ENCODE data around the gene ATN1. TPM values are rescaled to one million over a fixed set of nuclear protein-coding genes. Genes with fewer than 3 reads are reported as not detected.
A peak's percentile ranks its signal among the peaks of the same experiment; 100 is the strongest.

Gene ATN1
- total RNA-seq, 1 experiment from 2014 or later = 62.0 TPM

DNA sequence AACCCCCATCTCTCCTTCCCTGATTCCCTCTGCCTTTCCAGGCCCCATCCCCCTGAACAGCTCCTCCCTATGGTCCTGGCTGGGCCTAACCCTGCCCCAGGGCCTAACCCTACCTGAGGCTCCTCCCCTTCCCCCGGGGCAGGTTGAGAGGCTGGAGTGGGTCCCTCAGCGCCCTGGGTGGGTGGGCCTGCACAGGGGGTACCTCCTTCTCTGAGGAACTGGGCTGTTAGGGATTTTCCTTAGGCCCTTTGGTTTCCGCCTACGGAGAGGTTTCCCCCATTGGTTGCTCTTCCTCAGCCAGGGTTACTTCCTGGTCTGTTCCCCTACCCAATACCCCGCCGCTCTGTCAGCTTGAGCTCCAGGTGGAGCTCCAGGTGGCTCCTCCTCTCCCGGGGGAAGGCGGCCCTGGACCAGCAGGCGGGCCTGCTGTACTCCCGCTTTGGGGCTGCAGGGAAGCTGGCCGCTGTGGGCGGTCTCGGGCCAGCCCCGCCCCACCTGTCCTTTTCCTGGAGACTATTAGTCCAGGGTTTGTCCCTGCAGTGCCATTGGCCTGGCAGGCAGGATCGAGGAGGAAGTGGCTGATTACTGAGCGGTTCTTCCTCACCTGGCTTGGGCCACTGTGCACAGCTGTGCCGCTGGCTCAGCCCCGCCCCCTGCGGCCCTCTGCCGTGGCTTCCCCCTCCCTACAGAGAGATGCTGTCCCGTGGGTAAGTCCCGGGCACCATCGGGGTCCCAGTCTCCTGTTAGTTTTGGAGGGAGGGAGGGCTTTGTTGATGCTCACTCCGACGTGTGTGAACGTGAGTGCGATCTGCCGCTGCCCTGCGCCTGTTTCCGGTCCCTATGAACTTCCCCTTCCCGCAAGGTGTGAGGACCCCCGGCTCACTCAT is 18.5 kb downstream of the ATN1 start:
- Mint-ChIP-seq H3K36me3 (ENCODE audit: insufficient read depth, unreplicated experiment) (peaks cover 71% of the 10 kb centered on the region), H3K9me3 (ENCODE audit: low read depth, unreplicated experiment) (no peaks in the 10 kb centered on the region), H3K4me3 (ENCODE audit: low read depth, unreplicated experiment) (peak overlapping the region; percentile 87), H3K4me1 (ENCODE audit: low read depth, unreplicated experiment) (peaks cover 49% of the 10 kb centered on the region), H3K27me3 (ENCODE audit: unreplicated experiment) (peaks cover 13% of the 10 kb centered on the region), H3K27ac (ENCODE audit: unreplicated experiment) (peak overlapping the region; percentile 100)
- intact Hi-C loops (cut with micrococcal nuclease; ENCODE audit: unreplicated experiment) = loop anchor here (5.0 kb wide), 1 partner anchor 166 kb away; no protein-coding TSS in a partner anchor
- TF ChIP-seq, protein P1, sequence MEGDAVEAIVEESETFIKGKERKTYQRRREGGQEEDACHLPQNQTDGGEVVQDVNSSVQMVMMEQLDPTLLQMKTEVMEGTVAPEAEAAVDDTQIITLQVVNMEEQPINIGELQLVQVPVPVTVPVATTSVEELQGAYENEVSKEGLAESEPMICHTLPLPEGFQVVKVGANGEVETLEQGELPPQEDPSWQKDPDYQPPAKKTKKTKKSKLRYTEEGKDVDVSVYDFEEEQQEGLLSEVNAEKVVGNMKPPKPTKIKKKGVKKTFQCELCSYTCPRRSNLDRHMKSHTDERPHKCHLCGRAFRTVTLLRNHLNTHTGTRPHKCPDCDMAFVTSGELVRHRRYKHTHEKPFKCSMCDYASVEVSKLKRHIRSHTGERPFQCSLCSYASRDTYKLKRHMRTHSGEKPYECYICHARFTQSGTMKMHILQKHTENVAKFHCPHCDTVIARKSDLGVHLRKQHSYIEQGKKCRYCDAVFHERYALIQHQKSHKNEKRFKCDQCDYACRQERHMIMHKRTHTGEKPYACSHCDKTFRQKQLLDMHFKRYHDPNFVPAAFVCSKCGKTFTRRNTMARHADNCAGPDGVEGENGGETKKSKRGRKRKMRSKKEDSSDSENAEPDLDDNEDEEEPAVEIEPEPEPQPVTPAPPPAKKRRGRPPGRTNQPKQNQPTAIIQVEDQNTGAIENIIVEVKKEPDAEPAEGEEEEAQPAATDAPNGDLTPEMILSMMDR (IDR thresholded peaks at IDR 0.05; ENCODE audit: unreplicated experiment) = no peak
- DNase-seq = peak; percentile 98
- CTCF ChIA-PET = interaction anchor here (0.9 to 4.3 kb wide), 9 partner anchors 9 to 162 kb away, joined by 3 to 90 read pairs (median 7); partner anchors contain the start of genes C1RL, LPCAT3 and SPSB2
- no TSS peak for BruUV-seq (replicated peaks)

DNA sequence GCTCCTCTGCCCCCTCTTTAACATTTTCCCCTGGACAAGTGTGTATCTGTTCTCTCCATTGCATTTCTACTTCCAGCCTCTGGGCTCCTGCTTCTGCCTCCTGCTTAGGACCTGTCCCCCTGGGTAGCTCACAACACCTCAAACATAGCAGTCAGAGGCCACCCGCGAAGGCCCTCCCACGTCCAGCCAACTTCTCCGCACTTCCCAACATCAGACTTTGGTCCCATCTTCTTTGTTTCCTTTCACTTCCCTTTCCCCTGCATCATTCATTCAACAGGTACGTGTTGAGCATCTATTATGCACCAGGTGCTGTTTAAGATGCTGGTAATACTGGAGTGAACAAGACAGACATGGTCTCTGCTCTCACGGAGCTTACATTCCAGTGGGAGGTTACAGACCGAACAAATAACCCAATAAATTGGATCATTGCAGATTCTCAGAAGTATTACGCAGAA is 19.2 kb downstream of the ATN1 start:
- peak overlapping the region; percentile 100 for H3K27ac Mint-ChIP-seq (ENCODE audit: unreplicated experiment)
- peaks cover 49% of the 10 kb centered on the region for H3K4me1 Mint-ChIP-seq (ENCODE audit: low read depth, unreplicated experiment)
- intact Hi-C loops (cut with micrococcal nuclease; ENCODE audit: unreplicated experiment) = loop anchor here (5.0 kb wide), 1 partner anchor 165 kb away; no protein-coding TSS in a partner anchor
- CTCF ChIA-PET = interaction anchor here (0.7 to 4.3 kb wide), 6 partner anchors 16 to 161 kb away, joined by 3 to 90 read pairs (median 8); partner anchors contain the start of genes C1RL and LPCAT3
- TF ChIP-seq, protein P1 (IDR thresholded peaks at IDR 0.05; ENCODE audit: unreplicated experiment) = no peak
- peak overlapping the region; percentile 87 for H3K4me3 Mint-ChIP-seq (ENCODE audit: low read depth, unreplicated experiment)
- peaks cover 65% of the 10 kb centered on the region for H3K36me3 Mint-ChIP-seq (ENCODE audit: insufficient read depth, unreplicated experiment)
- peaks cover 13% of the 10 kb centered on the region for H3K27me3 Mint-ChIP-seq (ENCODE audit: unreplicated experiment)
- DNase-seq = no peak
- no TSS peak for BruUV-seq (replicated peaks)
- no peaks in the 10 kb centered on the region for H3K9me3 Mint-ChIP-seq (ENCODE audit: low read depth, unreplicated experiment)

DNA sequence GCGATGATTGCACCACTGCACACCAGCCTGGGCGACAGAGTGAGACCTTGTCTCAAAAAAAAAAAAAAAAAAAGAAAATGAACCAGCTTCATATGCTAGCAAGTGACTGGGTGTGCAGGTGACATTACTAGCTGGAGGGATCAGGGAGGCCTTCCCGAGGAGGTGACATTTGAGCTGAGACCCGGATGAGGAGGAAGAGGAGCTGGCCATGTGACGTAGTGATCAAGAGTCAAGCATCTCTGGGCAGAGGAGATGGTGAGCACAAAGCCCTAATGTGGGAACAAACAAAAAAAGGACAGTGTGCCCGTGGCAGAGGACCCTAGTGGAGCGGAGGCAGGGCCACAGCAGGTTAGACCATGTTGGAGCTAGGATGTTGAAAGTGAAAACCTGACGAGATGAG is 19.9 kb downstream of the ATN1 start:
- no TSS peak for BruUV-seq (replicated peaks)
- Mint-ChIP-seq H3K4me1 (ENCODE audit: low read depth, unreplicated experiment) (peaks cover 49% of the 10 kb centered on the region), H3K9me3 (ENCODE audit: low read depth, unreplicated experiment) (no peaks in the 10 kb centered on the region), H3K36me3 (ENCODE audit: insufficient read depth, unreplicated experiment) (peaks cover 58% of the 10 kb centered on the region), H3K27ac (ENCODE audit: unreplicated experiment) (no peak overlapping the region), H3K27me3 (ENCODE audit: unreplicated experiment) (peaks cover 13% of the 10 kb centered on the region), H3K4me3 (ENCODE audit: low read depth, unreplicated experiment) (no peak overlapping the region)
- TF ChIP-seq, protein P1 (IDR thresholded peaks at IDR 0.05; ENCODE audit: unreplicated experiment) = no peak
- no peak for DNase-seq
- intact Hi-C loops (cut with micrococcal nuclease; ENCODE audit: unreplicated experiment) = loop anchor here (5.0 kb wide), 1 partner anchor 165 kb away; no protein-coding TSS in a partner anchor
- CTCF ChIA-PET = interaction anchor here (0.7 kb wide), 2 partner anchors 58 to 79 kb away, joined by 3 read pairs; no protein-coding TSS in a partner anchor

DNA sequence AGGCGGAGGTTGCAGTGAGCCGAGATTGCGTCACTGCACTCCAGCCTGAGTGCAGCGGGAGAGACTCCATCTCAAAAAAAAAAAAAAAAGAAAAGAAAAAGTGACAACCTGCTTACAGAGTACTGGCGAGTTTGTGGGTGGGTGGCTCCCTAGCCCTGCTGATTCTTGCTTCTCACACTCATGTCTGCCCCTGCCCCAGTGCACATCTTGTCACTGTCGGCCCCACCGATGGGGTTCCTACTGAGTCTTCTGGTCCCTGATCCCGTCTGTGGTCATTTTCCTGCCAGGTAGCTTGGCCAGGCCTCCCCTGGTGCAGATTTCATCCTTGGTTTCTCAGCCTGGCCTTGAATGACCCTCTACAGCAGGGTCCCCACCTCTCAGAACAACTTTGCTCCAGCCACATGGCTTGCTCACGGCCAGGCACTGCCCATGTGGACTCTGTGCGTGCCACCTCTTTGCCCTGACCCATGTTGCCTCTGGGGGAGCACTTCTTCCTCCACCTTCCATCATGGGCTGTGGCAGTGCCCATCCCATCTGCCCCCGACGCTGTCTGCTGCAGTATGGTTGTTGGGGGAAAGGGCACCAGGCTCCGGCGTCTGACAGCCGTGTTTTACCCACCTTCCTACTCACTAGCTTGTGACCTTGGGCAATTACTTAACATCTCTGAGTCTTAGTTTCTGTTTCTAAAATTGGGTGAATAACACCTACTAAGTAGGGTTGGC is 21.3 kb downstream of the ATN1 start:
- no TSS peak for BruUV-seq (replicated peaks)
- intact Hi-C loops (cut with micrococcal nuclease; ENCODE audit: unreplicated experiment) = loop anchor here (5.0 kb wide), 1 partner anchor 163 kb away; no protein-coding TSS in a partner anchor
- Mint-ChIP-seq H3K9me3 (ENCODE audit: low read depth, unreplicated experiment) (no peaks in the 10 kb centered on the region), H3K27ac (ENCODE audit: unreplicated experiment) (no peak overlapping the region), H3K4me1 (ENCODE audit: low read depth, unreplicated experiment) (peaks cover 39% of the 10 kb centered on the region), H3K36me3 (ENCODE audit: insufficient read depth, unreplicated experiment) (peaks cover 44% of the 10 kb centered on the region), H3K4me3 (ENCODE audit: low read depth, unreplicated experiment) (no peak overlapping the region), H3K27me3 (ENCODE audit: unreplicated experiment) (peaks cover 2% of the 10 kb centered on the region)
- CTCF ChIA-PET = interaction anchor here (1.2 kb wide), 1 partner anchor 12 kb away, joined by 4 read pairs; no protein-coding TSS in a partner anchor
- TF ChIP-seq, protein P1 (IDR thresholded peaks at IDR 0.05; ENCODE audit: unreplicated experiment) = no peak
- DNase-seq = no peak
